BE2C (cell line): Measurements from ENCODE around the gene UQCRHL.
"Not testable (repeated sequence)": the region's sequence is repeated elsewhere in the genome, so short reads cannot be mapped to it uniquely, and the experiment has no call there.

ENCODE experiments used
- DNase-seq: peaks from one replicate; pipeline ENCODE4 v3.0.0-alpha.2; 2020
- H3K27me3 ChIP-seq: fragments of 250-450 bp; sonication (Bioruptor Pico); 2 replicates; pipeline ENCODE4 v1.5.1; 2020; ENCODE audit warnings: mild to moderate bottlenecking
- H3K36me3 ChIP-seq: fragments of 250-450 bp; sonication (Bioruptor Pico); 2 replicates; pipeline ENCODE4 v1.5.1; 2020; ENCODE audit warnings: mild to moderate bottlenecking
- H3K4me1 ChIP-seq: fragments of 250-450 bp; sonication (Bioruptor Pico); 2 replicates; pipeline ENCODE4 v1.5.1; 2020
- H3K4me3 ChIP-seq: 2 replicates; pipeline ENCODE4 v1.5.1; 2011; ENCODE audit warnings: low read depth, low read length
- H3K9me3 ChIP-seq: fragments of 250-450 bp; sonication (Bioruptor Pico); 2 replicates; pipeline ENCODE4 v1.5.1; 2020
- CTCF ChIP-seq: IDR thresholded peaks from 2 replicates; pipeline ENCODE4 v1.5.1; 2012; ENCODE audit warnings: mild to moderate bottlenecking, low read depth, low read length

UQCRHL gene

GRCh38 chr1:15843826-15844572, 36.5 kb upstream of the UQCRHL start:
- no peak for TF ChIP-seq CTCF
- Histone ChIP-seq H3K4me3 (no peak overlapping the region), H3K27me3 (no peaks in the 10 kb centered on the region), H3K4me1 (no peaks in the 10 kb centered on the region), H3K9me3 (no peaks in the 10 kb centered on the region), H3K36me3 (no peaks in the 10 kb centered on the region)
- no peak for DNase-seq

- DNase-seq: no peak
- no peaks in the 10 kb centered on the region for H3K9me3 ChIP-seq
- TF ChIP-seq CTCF: no peak
- H3K36me3 ChIP-seq: no peaks in the 10 kb centered on the region
- no peaks in the 10 kb centered on the region for H3K4me1 ChIP-seq
- no peaks in the 10 kb centered on the region for H3K27me3 ChIP-seq
- no peak overlapping the region for H3K4me3 ChIP-seq
These were observed 31.3 kb upstream of the UQCRHL start for GRCh38 chr1:15838721-15839120.

- no peak for DNase-seq
- H3K27me3 ChIP-seq: no peaks in the 10 kb centered on the region
- no peaks in the 10 kb centered on the region for H3K36me3 ChIP-seq
- TF ChIP-seq CTCF: no peak
- no peaks in the 10 kb centered on the region for H3K9me3 ChIP-seq
- no peaks in the 10 kb centered on the region for H3K4me1 ChIP-seq
- H3K4me3 ChIP-seq: no peak overlapping the region
These were observed 30.5 kb upstream of the UQCRHL start for GRCh38 chr1:15837931-15838330.

- no peaks in the 10 kb centered on the region for H3K27me3 ChIP-seq
- no peaks in the 10 kb centered on the region for H3K9me3 ChIP-seq
- no peaks in the 10 kb centered on the region for H3K36me3 ChIP-seq
- no peak for DNase-seq
- H3K4me1 ChIP-seq: no peaks in the 10 kb centered on the region
- no peak for TF ChIP-seq CTCF
- H3K4me3 ChIP-seq: no peak overlapping the region
These were observed 29.6 kb upstream of the UQCRHL start for GRCh38 chr1:15836772-15837669.

GRCh38 chr1:15836511-15836771, 29.0 kb upstream of the UQCRHL start:
- not testable (repeated sequence) for DNase-seq, H3K9me3 ChIP-seq, H3K36me3 ChIP-seq, H3K27me3 ChIP-seq, H3K4me1 ChIP-seq
- peak overlapping the region; percentile 56 for H3K4me3 ChIP-seq

GRCh38 chr1:15835741-15836510, 28.5 kb upstream of the UQCRHL start:
- no peak for TF ChIP-seq CTCF
- Histone ChIP-seq H3K4me1 (no peaks in the 10 kb centered on the region), H3K9me3 (no peaks in the 10 kb centered on the region), H3K4me3 (peak overlapping the region; percentile 71), H3K27me3 (no peaks in the 10 kb centered on the region), H3K36me3 (no peaks in the 10 kb centered on the region)
- peak; percentile 95 for DNase-seq
